ENCODE results near the gene PTGES2.

Gene PTGES2

DNA sequence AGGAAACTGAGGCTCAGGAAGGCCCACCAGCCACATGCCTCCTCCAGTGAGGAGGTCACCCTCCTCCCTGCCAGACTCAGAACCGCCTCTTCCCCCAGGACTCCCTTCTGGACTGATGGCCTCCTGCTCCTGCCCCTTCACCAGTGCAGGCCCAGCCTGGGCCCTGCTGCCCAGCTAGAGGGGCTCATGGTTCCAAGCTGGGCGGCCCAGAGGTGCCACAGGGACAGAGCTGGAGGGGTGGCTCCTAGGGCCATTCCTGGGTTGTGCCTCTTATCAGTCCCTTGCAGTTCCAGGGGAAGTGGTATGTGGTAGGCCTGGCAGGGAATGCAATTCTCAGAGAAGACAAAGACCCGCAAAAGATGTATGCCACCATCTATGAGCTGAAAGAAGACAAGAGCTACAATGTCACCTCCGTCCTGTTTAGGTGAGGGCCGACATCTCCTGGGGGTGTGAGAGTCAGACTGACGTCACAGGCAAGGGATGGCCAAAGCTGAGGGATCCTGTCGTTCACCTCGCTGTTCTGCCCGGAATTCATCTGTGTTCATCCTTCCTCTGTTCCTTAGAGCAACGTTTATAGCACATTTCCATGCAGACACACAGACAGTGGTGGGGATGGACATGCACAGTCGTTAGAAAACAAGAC is 22.5 kb upstream of the PTGES2 start:
- TF ChIP-seq ZNF274 (IDR thresholded peaks at IDR 0.05; ENCODE audit: low read depth, low read length): no peak
- no peak overlapping the region for H3K4me3 ChIP-seq (ENCODE audit: low read length)

DNA sequence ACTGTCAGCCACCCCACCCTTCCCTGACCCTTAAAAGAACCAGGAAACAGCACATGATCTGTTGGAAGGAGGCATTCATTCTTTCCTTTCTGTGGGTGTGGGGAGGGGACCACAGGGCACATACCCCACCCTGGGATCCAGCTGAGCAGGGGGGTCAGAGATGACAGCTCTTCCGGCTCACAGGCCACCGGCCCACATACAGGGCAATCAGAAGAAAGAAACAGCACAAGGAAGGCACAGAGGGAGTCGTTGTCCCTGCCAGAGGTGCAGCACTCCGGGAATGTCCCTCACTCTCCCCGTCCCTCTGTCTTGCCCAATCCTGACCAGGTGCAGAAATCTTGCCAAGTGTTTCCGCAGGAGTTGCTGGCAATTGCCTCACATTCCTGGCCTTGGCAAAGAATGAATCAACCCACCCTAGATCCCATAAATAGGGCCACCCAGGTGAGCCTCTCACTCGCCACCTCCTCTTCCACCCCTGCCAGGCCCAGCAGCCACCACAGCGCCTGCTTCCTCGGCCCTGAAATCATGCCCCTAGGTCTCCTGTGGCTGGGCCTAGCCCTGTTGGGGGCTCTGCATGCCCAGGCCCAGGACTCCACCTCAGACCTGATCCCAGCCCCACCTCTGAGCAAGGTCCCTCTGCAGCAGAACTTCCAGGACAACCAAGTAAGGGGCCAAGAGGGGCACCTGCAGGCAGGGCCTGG is 21.6 kb upstream of the PTGES2 start, which contains the start of gene LCN2:
TSS of gene LCN2 (plus strand) at position 453 of the 701 bp plus-strand sequence. CDS start at position 526, 73 bp downstream.
- H3K4me3 ChIP-seq (ENCODE audit: low read length): no peak within 1 kb of the TSS
- no peak for TF ChIP-seq ZNF274 (IDR thresholded peaks at IDR 0.05; ENCODE audit: low read depth, low read length)

DNA sequence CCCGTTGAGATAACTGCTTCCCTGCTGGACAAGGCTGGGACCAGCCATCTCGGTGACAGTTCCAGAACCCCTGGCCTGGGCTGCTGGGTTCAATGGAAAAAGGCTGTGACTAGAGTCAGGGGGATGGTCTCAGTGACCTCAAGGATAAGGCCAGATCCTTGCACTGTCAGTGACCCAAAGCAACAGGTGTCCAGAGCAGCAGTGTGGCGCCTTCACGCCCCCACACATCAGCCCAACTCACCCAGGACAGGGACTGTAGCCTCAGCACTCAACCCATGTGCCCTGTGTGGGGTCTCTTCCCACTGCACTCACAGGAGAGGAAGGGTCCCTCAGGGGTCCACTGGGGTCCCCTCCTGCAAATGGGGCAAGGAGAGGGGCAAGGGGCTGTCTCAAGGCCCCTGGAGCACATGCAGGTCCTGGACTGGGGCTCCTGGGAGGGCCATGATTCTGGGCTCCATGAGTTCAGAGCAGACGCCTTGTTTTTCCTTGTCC is 21.0 kb upstream of the PTGES2 start:
- TF ChIP-seq ZNF274 (IDR thresholded peaks at IDR 0.05; ENCODE audit: low read depth, low read length): no peak
- no peak overlapping the region for H3K4me3 ChIP-seq (ENCODE audit: low read length)

DNA sequence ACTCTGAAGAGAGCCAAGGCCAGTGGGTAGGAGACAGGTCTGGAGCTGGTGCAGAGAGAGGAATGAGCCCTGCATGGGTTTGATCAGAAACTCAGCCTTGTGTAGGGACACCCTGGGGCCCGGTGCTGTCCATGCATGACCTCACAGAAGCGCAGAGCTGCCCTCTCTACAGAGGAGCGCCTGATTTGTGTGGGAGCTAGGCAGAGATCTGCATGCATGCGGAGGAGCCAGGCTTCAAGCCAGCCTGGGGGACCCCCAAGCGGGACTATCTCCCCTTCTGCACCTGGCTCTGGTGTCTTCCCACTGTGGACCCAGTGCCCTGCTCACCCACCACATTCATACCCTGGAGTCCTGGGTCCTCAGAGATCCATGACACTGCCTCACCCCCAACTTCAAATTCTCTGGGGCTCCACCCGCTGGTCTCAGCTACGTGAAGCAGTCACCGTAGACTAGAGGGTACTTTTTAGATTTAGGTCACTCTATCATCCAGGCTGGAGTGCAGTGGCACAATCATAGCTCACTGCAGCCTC is 19.1 kb upstream of the PTGES2 start:
- H3K4me3 ChIP-seq (ENCODE audit: low read length): no peak overlapping the region
- TF ChIP-seq ZNF274 (IDR thresholded peaks at IDR 0.05; ENCODE audit: low read depth, low read length): no peak

DNA sequence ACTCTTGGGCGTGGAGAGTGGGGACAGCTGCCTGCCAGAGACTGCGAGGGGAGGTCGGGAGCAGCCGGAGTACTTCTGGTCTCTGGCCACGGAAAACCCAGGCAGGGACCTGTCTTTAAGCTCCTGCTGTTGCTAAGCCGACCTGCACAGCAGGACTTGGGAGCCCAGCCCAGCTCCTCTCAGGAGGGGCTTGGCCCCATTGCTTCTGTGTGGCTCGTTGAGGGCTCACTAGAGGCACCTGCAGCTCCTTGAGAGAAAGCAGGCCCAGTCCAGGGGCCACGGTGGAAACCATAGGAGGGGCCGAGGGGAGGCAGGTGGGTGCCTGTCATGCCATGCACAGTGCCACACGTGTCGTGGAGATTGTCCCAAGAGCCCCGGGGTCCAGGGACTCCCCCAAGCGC is 18.4 kb upstream of the PTGES2 start:
- no peak for TF ChIP-seq ZNF274 (IDR thresholded peaks at IDR 0.05; ENCODE audit: low read depth, low read length)
- no peak overlapping the region for H3K4me3 ChIP-seq (ENCODE audit: low read length)

DNA sequence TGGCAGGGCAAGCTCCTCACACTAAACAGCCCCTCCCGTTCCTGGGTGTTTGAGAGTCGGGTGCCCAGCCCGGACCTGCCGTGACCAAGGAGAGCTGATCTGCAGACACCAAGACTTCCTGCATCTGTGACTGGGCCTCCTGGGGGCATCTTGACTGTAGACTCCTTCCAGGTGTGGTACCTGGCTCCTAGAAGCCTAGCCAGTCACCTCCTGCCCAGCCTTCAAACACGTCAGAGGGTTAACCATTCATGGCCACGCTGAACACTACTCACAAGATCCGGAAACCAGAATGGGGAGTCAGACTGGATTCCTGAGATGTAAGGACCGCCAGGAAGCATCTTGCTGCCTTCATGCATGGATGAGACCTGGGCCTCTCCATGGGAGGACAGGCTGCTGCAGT is 18.0 kb upstream of the PTGES2 start:
- H3K4me3 ChIP-seq (ENCODE audit: low read length): no peak overlapping the region
- TF ChIP-seq ZNF274 (IDR thresholded peaks at IDR 0.05; ENCODE audit: low read depth, low read length): no peak

DNA sequence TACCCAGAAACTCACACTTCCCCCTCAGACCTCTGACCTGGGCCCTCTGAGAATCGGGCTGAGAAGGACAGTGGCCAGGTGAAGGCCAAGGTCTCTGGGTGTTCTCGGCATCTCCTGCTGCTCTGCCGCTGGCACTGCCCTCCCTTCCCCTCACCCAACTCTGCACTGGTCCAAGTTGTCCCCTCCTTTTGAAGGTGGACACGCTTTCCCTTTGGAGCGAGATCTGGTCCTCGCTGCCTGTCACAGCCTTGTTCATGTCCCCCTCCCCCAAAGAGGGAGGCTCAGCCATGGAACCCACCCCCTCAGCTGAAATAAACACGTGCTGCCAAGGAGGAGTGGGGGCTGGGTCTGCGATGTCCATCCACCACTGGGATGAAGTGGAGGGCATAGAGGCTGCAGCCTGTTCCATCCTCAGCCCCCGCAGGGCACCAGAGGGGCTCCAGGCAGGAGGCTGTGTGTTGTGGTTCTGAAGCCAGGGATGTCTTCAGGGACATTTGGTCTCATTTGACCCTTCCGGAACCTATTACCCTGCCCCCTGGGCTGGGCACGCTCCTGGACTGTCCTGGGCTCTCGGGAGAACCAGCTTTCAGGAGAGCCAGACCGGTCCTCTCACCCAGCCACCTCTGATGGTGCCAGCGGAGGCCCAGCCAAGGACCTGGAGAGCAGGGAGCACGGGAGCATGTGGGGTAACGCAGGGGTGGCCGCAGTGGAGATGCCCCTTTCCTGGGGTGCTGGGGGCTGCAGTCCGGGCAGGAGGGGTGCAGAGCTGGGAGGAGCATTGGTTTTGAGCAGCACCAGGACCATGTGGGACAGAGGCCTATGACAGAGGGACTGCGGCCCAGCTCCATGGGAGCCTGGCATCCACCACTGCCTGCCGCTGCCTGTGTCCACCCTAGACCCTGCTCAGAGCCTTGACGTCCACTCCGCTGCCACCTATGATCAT is 17.0 kb upstream of the PTGES2 start:
- TF ChIP-seq ZNF274 (IDR thresholded peaks at IDR 0.05; ENCODE audit: low read depth, low read length): no peak
- H3K4me3 ChIP-seq (ENCODE audit: low read length): no peak overlapping the region

DNA sequence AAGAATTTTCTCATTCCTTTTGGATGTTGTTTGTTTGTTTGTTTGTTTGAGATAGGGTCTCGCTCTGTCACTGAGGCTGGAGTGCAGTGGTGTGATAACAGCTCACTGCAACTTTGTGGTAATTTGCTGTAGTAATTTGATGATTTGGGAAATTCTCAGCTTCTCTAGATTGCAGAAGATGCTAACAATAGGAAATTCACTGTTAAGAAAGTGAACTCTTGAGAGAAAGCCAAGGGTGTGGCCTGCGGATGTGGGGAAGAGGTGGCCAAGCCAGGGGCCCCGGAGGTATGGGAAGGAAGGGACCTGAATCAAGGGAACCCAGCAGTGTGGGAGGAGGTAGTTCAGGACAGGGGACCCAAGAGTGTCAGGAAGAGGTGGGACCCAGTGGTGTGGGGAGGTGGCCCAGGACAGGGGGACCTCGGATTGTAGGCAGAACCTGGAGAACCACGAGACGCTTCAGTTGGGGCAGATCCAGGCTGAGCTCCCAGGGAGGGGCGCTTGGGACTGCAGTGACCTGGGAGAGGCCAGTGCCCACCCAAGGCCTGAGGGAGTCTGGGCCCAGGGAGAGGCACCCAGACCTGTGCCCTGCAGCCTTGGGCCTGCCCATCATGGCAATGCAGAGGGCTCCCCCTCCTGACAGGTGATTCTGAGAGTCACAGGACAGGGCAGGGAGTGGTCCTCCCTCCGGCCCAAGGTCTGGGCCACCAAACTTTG is 16.2 kb upstream of the PTGES2 start:
- TF ChIP-seq ZNF274 (IDR thresholded peaks at IDR 0.05; ENCODE audit: low read depth, low read length): no peak
- H3K4me3 ChIP-seq (ENCODE audit: low read length): no peak overlapping the region

DNA sequence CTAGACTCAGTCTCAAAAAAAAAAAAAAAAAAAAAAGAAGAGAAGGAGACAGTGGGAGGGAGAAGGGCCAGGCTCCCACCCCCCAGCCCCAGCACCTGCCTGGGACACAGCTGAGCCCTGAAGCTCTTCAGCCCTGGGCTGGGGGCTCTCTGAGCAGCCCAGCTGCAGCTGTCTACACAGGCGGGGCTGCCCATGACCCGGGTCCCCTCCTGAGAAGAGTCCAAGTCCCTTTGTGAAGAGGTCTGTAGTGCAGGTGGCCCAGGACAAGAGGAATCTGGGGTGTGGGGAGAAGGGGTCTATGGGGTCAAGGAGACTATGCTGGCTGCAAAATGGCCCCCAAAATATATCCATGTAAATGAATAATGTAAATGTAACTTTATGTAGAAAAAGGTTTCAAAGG is 15.1 kb upstream of the PTGES2 start:
- no peak overlapping the region for H3K4me3 ChIP-seq (ENCODE audit: low read length)
- TF ChIP-seq ZNF274 (IDR thresholded peaks at IDR 0.05; ENCODE audit: low read depth, low read length): no peak

DNA sequence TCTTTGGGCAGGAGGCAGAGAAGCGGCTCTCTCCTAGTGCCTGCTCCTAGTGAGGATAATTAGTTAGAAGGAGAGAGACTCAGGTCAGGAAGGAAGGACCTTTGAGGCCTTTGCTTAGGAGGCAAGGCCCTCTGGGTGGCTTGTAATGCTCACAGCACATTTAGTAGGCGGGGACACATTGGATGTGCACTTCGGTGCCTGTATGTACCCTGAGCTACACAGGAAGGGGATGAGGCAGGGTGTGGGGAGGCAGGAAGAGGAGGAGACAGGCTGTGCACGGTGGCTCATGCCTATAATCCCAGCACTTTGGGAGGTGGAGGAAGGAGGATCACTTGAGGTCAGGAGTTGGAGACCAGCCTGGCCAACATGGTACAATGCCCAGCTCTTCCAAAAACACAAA is 14.5 kb upstream of the PTGES2 start:
- TF ChIP-seq ZNF274 (IDR thresholded peaks at IDR 0.05; ENCODE audit: low read depth, low read length): no peak
- H3K4me3 ChIP-seq (ENCODE audit: low read length): no peak overlapping the region

DNA sequence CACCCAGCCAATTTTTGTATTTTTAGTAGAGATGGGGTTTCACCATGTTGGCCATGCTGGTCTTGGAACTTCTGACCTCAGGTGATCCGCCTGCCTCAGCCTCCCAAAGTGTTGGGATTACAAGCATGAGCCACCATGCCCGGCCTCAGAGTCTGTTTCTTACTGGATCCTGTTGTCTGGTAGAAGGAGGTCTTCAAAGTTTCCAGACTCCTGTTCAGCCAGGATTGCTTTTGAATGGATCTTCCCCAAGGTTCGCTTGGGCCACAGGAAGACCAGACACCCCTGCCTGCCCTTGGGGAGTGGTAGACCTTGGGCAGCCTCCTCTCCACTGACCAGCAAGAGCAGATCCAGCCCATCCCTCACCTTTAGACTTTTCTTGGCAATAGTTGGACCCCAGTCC is 14.1 kb upstream of the PTGES2 start:
- TF ChIP-seq ZNF274 (IDR thresholded peaks at IDR 0.05; ENCODE audit: low read depth, low read length): no peak
- H3K4me3 ChIP-seq (ENCODE audit: low read length): no peak overlapping the region

DNA sequence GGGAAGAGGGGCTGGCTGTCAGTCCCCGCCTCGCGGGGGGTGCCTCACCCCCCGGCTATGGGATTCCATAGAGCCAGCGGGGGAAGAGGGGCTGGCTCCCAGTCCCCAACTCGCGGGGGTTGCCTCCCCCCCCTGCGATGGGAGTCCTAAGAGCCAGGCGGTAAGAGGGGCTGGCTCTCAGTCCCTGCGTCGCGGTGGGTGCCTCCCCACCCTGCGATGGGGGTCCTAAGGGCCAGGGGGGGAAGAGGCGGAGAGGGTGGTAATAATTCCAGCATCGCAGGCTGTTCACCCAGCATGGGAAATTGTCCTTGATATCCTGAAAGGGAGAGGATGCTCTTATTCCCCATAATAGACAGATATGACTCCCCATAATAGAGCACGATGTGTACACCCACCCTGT is 12.1 kb upstream of the PTGES2 start:
- TF ChIP-seq ZNF274 (IDR thresholded peaks at IDR 0.05; ENCODE audit: low read depth, low read length): no peak
- no peak overlapping the region for H3K4me3 ChIP-seq (ENCODE audit: low read length)

DNA sequence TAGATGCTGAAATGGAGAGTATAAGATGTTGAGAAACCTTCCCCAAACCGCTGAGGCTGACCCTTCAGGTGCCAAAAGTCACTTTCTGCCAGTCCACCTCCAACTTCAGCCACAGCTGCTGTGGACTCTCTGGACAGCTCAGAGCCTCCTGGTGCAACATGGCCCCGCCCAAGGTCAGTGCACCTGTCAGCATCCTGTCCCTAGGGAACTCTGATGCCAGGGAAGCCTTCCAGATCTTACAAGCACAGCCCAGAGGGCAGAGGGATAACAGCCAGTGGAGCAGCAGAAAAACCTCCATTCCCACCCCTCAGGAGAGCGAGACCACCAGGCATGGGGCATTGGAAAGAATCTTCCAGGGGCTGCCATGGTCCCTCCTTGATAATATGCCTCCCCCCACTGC is 10.5 kb upstream of the PTGES2 start:
- TF ChIP-seq ZNF274 (IDR thresholded peaks at IDR 0.05; ENCODE audit: low read depth, low read length): no peak
- no peak overlapping the region for H3K4me3 ChIP-seq (ENCODE audit: low read length)

Measured in GM08714 (cell line).